Immature natural killer cell (primary cell): ENCODE results near the gene GRHL3. TPM values are rescaled to one million over a fixed set of nuclear protein-coding genes. Genes with fewer than 3 reads are reported as not detected.
A peak's percentile ranks its signal among the peaks of the same experiment; 100 is the strongest.
"Not testable (repeated sequence)": the region's sequence is repeated elsewhere in the genome, so short reads cannot be mapped to it uniquely, and the experiment has no call there.

ENCODE experiments used
- DNase-seq, 3 donors: peaks; one replicate each; pipeline ENCODE4 v3.0.0; 2022; ENCODE audit warnings: mixed read lengths in 1 of 3
- H3K27ac Mint-ChIP-seq, 6 donors: one replicate each; pipeline ENCODE4 v1.8.0; 2020; ENCODE audit warnings: mixed read lengths in 6 of 6, mild to moderate bottlenecking in 5 of 6, inconsistent platforms in 4 of 6, moderate library complexity in 3 of 6
- H3K27me3 Mint-ChIP-seq, 3 donors: one replicate each; pipeline ENCODE4 v1.8.0; 2020 to 2021; ENCODE audit warnings: low read depth in 3 of 3, mild to moderate bottlenecking in 3 of 3, mixed read lengths in 3 of 3, moderate library complexity in 3 of 3, inconsistent platforms in 1 of 3
- H3K36me3 Mint-ChIP-seq, 3 donors: one replicate each; pipeline ENCODE4 v1.8.0; 2020; ENCODE audit warnings: mixed read lengths in 3 of 3, inconsistent platforms in 2 of 3, mild to moderate bottlenecking in 2 of 3
- H3K4me1 Mint-ChIP-seq, 2 donors: one replicate each; pipeline ENCODE4 v1.8.0; 2020; ENCODE audit warnings: inconsistent platforms in 2 of 2, mild to moderate bottlenecking in 2 of 2, mixed read lengths in 2 of 2, moderate library complexity in 1 of 2
- H3K4me3 Mint-ChIP-seq, 5 donors: one replicate each; pipeline ENCODE4 v1.8.0; 2020; ENCODE audit warnings: mild to moderate bottlenecking in 5 of 5, mixed read lengths in 5 of 5, inconsistent platforms in 3 of 5, moderate library complexity in 3 of 5
- H3K9me3 Mint-ChIP-seq, 6 donors: one replicate each; pipeline ENCODE4 v1.8.0; 2020; ENCODE audit warnings: mild to moderate bottlenecking in 6 of 6, mixed read lengths in 6 of 6, inconsistent platforms in 4 of 6, moderate library complexity in 3 of 6
- polyA plus RNA-seq, 3 donors: library from polyadenylated mRNA; unstranded; fragments of 300-500 nt; fragmentation: Illumina TruSeq; gene quantifications; one replicate each; pipeline ENCODE4 v1.2.3, GENCODE V29; 2021

Gene GRHL3
- not detected for polyA plus RNA-seq

DNA sequence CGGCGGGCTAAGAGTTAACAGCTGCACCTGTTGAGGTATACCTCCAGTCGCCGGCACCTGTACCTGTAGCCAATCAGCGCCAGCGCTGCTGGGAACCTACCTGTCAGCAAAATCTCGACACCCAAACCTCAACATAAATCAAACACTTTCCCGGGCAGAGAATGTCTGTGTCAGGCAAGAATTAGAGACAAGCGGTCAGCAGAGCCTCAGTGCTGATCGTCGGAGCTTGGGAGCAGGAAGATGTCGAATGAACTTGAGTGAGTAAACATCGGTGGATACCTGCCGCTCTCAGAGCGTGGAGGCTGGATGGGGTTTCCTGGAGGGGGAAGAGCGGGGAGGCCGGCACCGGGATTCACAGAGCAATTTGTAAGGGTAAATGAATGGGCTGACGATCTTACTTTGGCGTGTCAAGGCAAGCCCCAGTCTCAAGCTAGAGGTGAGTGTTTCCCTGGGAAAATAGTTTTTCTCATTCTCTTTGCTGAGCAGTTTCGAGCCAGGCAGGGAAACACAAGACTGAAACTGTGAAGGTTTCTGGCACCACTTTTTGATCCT, at the start of gene GRHL3:
Gene GRHL3, plus strand, starts transcription at position 46 of the 552 bp plus-strand sequence. Its CDS starts 195 bp downstream, at position 241.
- Mint-ChIP-seq H3K4me1 (peaks cover 42 to 48% of the 10 kb centered on the region in 2 donors), H3K27ac (no peak within 1 kb of the TSS)
- no peak for DNase-seq

GRCh38 chr1:24274203-24275103, 44.7 kb upstream of the GRHL3 start:
- DNase-seq, H3K4me1 Mint-ChIP-seq, H3K27ac Mint-ChIP-seq, H3K36me3 Mint-ChIP-seq, H3K4me3 Mint-ChIP-seq: not testable (repeated sequence)
- H3K9me3 Mint-ChIP-seq: peaks cover 2 to 11% (median 6%) of the 10 kb centered on the region in 6 donors
- H3K27me3 Mint-ChIP-seq: peaks cover 3 to 11% (median 10%) of the 10 kb centered on the region in 3 donors

More for the DNA sequence above, at the start of gene GRHL3:
- Mint-ChIP-seq H3K4me3 (peak within 1 kb of the TSS in 4 of 5 donors; percentile 11 to 60 (median 30)), H3K9me3 (peaks cover 0 to 2% (median 0%) of the 10 kb centered on the region in 6 donors), H3K27me3 (peaks cover 18 to 45% (median 43%) of the 10 kb centered on the region in 3 donors), H3K36me3 (no peaks in the 10 kb centered on the region)

DNA sequence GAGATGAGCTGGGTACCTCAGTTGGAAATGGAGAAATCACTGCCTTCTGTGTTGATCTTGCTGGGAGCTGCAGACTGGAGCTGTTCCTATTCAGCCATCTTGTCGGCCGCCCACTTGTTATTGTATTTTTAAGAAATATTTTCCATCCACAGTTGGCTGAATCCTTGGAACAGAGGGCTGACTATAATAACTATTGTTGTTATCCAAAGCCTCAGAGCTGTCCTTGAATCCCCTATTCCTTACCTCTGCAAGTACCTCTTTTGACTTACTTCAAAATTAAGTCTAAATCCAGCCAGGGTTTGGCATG, 44.1 kb upstream of the GRHL3 start:
- H3K27me3 Mint-ChIP-seq: peaks cover 3 to 10% (median 6%) of the 10 kb centered on the region in 3 donors
- no peak for DNase-seq
- no peaks in the 10 kb centered on the region for H3K36me3 Mint-ChIP-seq
- no peak overlapping the region for H3K27ac Mint-ChIP-seq
- H3K4me1 Mint-ChIP-seq: no peaks in the 10 kb centered on the region
- H3K4me3 Mint-ChIP-seq: no peak overlapping the region
- H3K9me3 Mint-ChIP-seq: peaks cover 0 to 8% (median 2%) of the 10 kb centered on the region in 6 donors

DNA sequence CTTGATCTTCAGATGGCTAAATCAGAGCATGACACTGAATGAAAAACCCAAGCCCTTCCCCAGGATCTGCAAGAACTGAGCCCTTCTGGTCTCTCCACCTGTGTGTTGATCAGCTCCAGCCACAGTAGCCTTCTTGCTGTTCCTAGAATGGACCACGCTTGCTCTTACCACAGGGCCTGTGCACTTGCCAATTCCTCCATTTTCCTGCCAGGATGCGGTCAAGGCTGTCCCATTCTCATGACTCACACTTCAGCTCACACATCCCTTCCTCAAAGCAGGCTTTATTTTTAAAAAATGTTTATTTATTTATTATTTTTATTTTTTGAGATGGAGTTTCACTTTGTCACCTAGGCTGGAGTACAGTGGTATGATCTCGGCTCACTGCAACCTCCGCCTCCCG, 43.6 kb upstream of the GRHL3 start:
- H3K4me3 Mint-ChIP-seq: no peak overlapping the region
- H3K27ac Mint-ChIP-seq: no peak overlapping the region
- H3K27me3 Mint-ChIP-seq: peaks cover 3 to 10% (median 6%) of the 10 kb centered on the region in 3 donors
- no peaks in the 10 kb centered on the region for H3K36me3 Mint-ChIP-seq
- DNase-seq: no peak
- H3K4me1 Mint-ChIP-seq: no peaks in the 10 kb centered on the region
- H3K9me3 Mint-ChIP-seq: peaks cover 0 to 6% (median 0%) of the 10 kb centered on the region in 6 donors

- Mint-ChIP-seq H3K27me3 (peaks cover 0 to 7% (median 5%) of the 10 kb centered on the region in 3 donors), H3K4me3 (no peak overlapping the region), H3K36me3 (no peaks in the 10 kb centered on the region), H3K9me3 (peaks cover 0 to 4% (median 0%) of the 10 kb centered on the region in 6 donors), H3K4me1 (no peaks in the 10 kb centered on the region), H3K27ac (no peak overlapping the region)
- no peak for DNase-seq
Observed at GRCh38 chr1:24276791-24277190, 42.4 kb upstream of the GRHL3 start.

DNA sequence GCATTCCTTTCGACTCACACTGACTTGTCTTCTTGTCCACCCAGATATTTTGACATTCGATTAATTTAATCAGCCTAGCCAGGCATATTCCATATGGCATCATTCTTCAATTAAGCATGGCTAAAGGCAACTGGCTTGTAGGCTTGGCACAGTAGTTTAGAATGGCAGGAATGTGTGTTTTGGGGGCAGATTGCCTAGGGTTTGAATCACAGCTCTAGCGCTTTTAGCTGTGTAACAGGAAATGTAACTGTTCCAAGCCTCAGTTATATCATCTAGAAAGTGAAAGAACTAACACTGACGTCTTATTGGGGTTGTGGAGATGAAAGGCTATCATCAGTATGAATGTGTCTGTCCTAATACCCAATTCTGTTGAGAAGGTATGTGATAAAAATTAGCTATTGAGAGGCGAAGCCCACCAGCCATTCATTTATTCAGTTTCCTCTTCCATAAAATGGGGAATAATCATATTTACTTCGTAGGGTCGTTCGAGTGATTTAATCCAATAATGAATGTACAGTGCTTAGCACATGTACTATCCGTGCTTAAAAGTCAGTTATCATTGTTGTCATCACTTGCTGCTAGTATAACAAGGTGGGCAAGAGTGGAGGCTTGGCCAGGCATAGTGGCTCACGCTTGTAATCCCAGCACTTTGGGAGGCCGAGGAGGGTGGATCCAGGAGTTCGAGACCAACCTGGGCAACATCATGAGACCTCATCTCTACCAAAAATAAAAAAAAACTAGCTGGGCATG, 41.6 kb upstream of the GRHL3 start:
- peak in 1 of 3 donors; percentile 2 for DNase-seq

GRCh38 chr1:24278726-24279125, 40.4 kb upstream of the GRHL3 start:
- Mint-ChIP-seq H3K4me1 (no peaks in the 10 kb centered on the region), H3K4me3 (no peak overlapping the region), H3K27ac (no peak overlapping the region), H3K9me3 (no peaks in the 10 kb centered on the region), H3K27me3 (peaks cover 0 to 5% (median 2%) of the 10 kb centered on the region in 3 donors), H3K36me3 (no peaks in the 10 kb centered on the region)
- no peak for DNase-seq

More for the DNA sequence above, 41.6 kb upstream of the GRHL3 start:
- Mint-ChIP-seq H3K9me3 (peaks cover 0 to 4% (median 0%) of the 10 kb centered on the region in 6 donors), H3K36me3 (no peaks in the 10 kb centered on the region), H3K4me3 (peak overlapping the region in 1 of 5 donors; percentile 74), H3K4me1 (no peaks in the 10 kb centered on the region), H3K27me3 (peaks cover 0 to 5% (median 2%) of the 10 kb centered on the region in 3 donors), H3K27ac (no peak overlapping the region)

GRCh38 chr1:24279590-24280232, 39.4 kb upstream of the GRHL3 start:
- no peak for DNase-seq
- Mint-ChIP-seq H3K36me3 (no peaks in the 10 kb centered on the region), H3K27ac (no peak overlapping the region)

GRCh38 chr1:24281591-24281990, 37.6 kb upstream of the GRHL3 start:
- DNase-seq: no peak
- no peak overlapping the region for H3K4me3 Mint-ChIP-seq
- no peak overlapping the region for H3K27ac Mint-ChIP-seq
- H3K9me3 Mint-ChIP-seq: no peaks in the 10 kb centered on the region
- peaks cover 0 to 1% (median 0%) of the 10 kb centered on the region in 3 donors for H3K27me3 Mint-ChIP-seq
- no peaks in the 10 kb centered on the region for H3K4me1 Mint-ChIP-seq
- no peaks in the 10 kb centered on the region for H3K36me3 Mint-ChIP-seq

More at GRCh38 chr1:24279590-24280232, 39.4 kb upstream of the GRHL3 start:
- no peak overlapping the region for H3K4me3 Mint-ChIP-seq
- H3K9me3 Mint-ChIP-seq: no peaks in the 10 kb centered on the region
- peaks cover 0 to 5% (median 2%) of the 10 kb centered on the region in 3 donors for H3K27me3 Mint-ChIP-seq
- no peaks in the 10 kb centered on the region for H3K4me1 Mint-ChIP-seq

GRCh38 chr1:24282491-24282890, 36.7 kb upstream of the GRHL3 start:
- H3K36me3 Mint-ChIP-seq: no peaks in the 10 kb centered on the region
- H3K27me3 Mint-ChIP-seq: peaks cover 0 to 1% (median 0%) of the 10 kb centered on the region in 3 donors
- H3K4me1 Mint-ChIP-seq: no peaks in the 10 kb centered on the region
- no peaks in the 10 kb centered on the region for H3K9me3 Mint-ChIP-seq
- H3K27ac Mint-ChIP-seq: no peak overlapping the region
- H3K4me3 Mint-ChIP-seq: no peak overlapping the region
- DNase-seq: no peak

DNA sequence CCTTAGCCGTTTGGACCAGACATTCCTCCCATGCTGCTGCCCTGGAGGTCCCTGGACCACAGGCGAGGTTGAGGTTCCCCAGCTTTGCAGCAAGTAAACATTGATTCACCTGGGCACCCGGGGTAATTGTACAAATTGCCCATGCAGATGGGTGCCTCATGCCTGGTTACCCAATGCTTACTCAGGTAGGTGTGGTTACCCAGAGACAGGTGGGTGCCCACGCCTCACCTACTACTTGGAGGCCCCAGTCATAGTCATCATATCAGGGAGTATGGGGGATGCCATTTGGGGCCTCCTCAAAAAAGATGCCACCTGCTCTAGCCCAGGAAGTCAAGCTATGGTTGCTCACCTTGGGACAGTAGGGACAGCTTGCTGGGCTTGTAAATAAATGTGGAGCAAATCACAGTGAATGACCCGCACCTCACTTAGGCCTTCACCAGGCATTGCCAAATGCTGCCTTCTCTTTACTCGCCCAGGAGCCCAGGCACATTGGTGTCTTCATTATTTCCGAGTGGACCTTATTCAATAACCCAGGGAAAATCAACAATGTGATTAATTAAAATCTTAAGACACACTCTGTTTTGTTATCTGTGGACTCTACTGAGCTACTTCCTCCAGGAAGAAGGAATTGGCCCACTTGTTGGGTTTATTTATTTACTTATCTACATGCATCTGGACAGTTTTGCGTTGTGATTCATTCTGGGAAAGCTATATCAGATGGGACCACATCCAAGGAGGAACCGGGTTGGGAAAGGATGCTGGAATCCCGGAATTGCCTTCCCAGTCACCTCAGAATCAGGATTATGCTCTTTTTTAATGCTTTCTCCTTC, 35.6 kb upstream of the GRHL3 start:
- no peak for DNase-seq
- no peaks in the 10 kb centered on the region for H3K36me3 Mint-ChIP-seq
- H3K4me1 Mint-ChIP-seq: no peaks in the 10 kb centered on the region
- H3K4me3 Mint-ChIP-seq: no peak overlapping the region
- H3K27ac Mint-ChIP-seq: no peak overlapping the region
- no peaks in the 10 kb centered on the region for H3K9me3 Mint-ChIP-seq
- H3K27me3 Mint-ChIP-seq: peaks cover 0 to 1% (median 0%) of the 10 kb centered on the region in 3 donors

DNA sequence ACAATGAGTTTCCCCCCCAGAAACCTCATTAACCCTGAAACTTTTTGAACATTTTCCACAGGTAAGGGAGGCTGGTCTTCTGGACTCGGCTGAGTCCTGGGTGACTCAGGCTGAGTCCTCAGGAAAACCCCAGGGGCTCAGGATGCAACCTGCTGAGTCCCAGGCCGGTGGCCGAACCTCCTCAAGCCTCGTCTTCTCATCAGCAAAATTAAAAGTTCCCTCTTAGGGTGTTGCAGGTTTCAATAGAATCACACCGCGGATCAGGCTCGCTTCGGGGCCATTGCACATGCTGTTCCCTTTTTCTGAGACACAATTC, 35.0 kb upstream of the GRHL3 start:
- H3K4me3 Mint-ChIP-seq: no peak overlapping the region
- H3K27me3 Mint-ChIP-seq: peaks cover 0 to 2% (median 1%) of the 10 kb centered on the region in 3 donors
- no peaks in the 10 kb centered on the region for H3K36me3 Mint-ChIP-seq
- DNase-seq: no peak
- no peaks in the 10 kb centered on the region for H3K9me3 Mint-ChIP-seq
- H3K27ac Mint-ChIP-seq: no peak overlapping the region
- H3K4me1 Mint-ChIP-seq: no peaks in the 10 kb centered on the region

DNA sequence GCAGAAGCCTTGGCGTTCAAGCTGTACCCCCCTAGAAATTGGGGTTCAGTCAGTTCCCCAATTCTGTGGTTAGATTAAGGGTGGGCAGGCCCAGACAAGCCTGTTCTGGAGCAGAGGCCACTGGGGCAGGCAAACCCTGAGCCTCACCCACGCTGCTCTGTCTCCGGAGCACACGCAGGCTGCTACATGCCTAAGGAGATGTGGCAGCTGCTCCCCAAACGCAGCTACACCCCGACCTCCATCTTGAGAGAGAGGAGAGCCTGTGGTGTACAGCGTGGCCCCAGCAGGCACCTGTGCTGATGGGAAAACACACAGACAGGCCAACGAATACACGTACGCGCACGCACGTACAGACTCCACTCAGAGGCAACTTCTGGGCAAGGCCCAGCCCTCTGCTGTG, 33.9 kb upstream of the GRHL3 start:
- no peak for DNase-seq
- Mint-ChIP-seq H3K9me3 (no peaks in the 10 kb centered on the region), H3K27me3 (peaks cover 0 to 2% (median 1%) of the 10 kb centered on the region in 3 donors), H3K27ac (no peak overlapping the region), H3K36me3 (no peaks in the 10 kb centered on the region), H3K4me1 (no peaks in the 10 kb centered on the region), H3K4me3 (no peak overlapping the region)
